ENCODE results near the gene DNMBP.
"Not testable (repeated sequence)": the region's sequence is repeated elsewhere in the genome, so short reads cannot be mapped to it uniquely, and the experiment has no call there.

Gene DNMBP

GRCh38 chr10:99920901-99921300 is 88.8 kb downstream of the DNMBP start:
- in situ Hi-C loops (cut with MboI; ENCODE audit: low sequenced_read_pairs): no loop called here

GRCh38 chr10:99920486-99920885 is 89.3 kb downstream of the DNMBP start:
- in situ Hi-C loops (cut with MboI; ENCODE audit: low sequenced_read_pairs): no loop called here

- in situ Hi-C loops (cut with MboI; ENCODE audit: low sequenced_read_pairs): no loop called here
Observed at GRCh38 chr10:99917963-99918825, 91.6 kb downstream of the DNMBP start.

DNA sequence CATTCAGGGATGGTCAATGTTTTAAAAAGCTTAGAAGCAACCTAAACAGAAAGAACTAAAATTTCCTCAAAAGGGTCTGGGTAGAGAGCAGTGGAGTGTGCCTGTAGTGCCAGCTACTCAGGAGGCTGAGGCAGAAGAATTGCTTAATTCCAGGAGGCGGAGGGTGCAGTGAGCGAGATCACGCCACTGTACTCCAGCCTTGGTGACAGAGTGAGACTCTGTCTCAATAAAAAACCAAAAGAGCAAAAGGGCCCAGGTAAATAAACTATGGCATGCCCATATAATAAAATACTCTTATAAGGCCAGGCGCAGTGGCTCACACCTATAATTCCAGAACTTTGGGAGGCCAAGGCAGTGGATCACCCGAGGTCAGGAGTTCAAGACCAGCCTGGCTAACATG is 93.0 kb downstream of the DNMBP start:
- in situ Hi-C loops (cut with MboI; ENCODE audit: low sequenced_read_pairs): no loop called here

- in situ Hi-C loops (cut with MboI; ENCODE audit: low sequenced_read_pairs): no loop called here
Observed at GRCh38 chr10:99915414-99915813, 94.3 kb downstream of the DNMBP start.

DNA sequence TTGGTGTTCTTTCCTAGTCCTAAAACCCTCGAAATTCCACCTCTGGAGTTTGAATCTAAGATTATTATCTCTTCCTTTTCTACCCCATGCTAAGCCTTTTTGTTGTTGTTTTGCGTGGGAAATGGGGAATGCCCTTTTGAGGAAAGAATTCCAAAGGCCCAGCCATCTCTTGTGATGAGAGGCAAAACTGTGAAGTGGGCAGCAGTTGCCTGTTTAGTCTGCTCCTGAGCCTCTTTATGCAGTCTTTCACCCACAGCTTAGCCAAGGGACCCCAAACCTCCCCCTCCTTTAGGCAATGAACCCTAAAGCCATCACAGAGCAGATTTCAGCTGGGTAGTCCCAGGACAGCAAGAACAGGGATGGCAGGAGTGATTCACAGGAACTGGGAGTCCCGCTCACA is 95.5 kb downstream of the DNMBP start:
- in situ Hi-C loops (cut with MboI; ENCODE audit: low sequenced_read_pairs): no loop called here

GRCh38 chr10:99913831-99914235 is 95.9 kb downstream of the DNMBP start:
- in situ Hi-C loops (cut with MboI; ENCODE audit: low sequenced_read_pairs): no loop called here

DNA sequence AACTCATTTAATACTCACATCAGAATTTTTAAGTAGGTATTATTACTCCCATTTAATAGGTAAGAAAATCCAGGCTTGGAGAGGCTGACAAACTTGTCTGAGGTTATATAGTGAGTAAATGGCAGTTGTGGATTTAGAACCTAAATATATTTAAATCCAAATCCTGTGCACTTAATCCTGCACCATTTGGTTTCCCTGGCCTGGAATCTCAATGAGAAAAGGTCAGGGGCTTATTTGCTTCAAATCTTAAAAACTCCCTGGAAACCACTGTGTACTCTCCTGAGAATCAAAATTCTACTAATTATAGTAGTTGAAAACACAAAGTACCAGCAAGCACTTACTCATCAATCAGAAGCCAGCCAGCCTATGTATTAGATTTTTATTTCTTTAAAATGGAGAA is 97.7 kb downstream of the DNMBP start:
- in situ Hi-C loops (cut with MboI; ENCODE audit: low sequenced_read_pairs): no loop called here

DNA sequence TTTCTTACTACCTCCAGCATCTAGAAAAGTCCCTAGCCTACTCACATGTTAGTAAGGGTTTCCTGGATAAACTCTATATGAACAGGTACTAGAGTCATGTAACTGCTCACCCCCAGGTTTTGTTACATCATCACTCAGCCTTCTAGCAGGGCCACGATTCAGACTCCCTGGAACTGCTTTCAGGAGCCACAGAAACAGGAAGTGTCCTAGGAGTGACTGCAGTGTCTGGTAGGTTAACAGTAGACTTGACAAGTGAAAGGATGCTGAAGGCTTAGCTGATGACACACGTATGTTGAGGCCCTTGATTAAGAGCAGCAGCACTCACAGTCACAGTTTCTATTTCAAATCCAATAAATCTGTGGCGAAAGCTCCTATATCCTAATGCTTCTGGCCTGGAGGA is 101.2 kb downstream of the DNMBP start:
- in situ Hi-C loops (cut with MboI; ENCODE audit: low sequenced_read_pairs): no loop called here

- in situ Hi-C loops (cut with MboI; ENCODE audit: low sequenced_read_pairs): no loop called here
Observed at GRCh38 chr10:99906470-99906869, 103.3 kb downstream of the DNMBP start.

DNA sequence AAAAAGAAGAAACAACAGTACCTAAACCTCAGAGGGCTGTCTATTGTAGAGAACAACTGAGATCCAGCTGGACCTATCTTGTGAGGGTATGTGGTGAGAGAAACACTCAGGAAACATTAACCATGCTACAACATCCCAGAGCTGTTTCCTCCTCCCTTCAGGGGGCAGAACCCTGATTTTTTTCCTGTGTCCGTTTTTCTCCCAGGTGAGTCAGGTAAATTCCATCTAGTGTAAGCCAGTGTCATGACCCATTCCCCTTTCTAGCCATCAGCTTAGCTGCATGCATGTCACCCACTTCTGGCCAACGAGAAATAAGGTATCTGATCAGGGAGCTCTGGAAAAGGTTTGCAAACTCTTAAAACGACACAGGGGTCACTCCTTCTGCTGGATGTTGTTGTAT is 103.8 kb downstream of the DNMBP start:
- in situ Hi-C loops (cut with MboI; ENCODE audit: low sequenced_read_pairs): no loop called here

DNA sequence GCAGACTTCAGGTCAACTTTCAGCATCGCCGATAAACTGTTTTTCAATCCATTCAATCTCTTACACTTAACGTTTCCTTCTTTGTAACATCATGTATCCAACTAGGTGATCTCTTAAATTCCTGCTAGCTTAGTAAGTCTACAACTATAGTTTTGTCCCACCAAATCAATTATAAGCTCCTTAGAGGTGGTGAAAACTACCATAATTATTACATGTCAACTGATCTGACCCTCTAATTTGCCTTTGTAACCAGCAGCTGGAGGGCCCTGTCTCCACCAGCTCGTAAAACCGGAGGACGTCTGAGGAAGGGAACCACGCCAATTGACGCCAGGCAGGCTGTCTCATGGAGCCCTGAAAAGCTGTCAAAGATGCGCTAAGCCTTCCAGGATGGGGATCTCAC is 113.9 kb downstream of the DNMBP start:
- in situ Hi-C loops (cut with MboI; ENCODE audit: low sequenced_read_pairs): no loop called here

GRCh38 chr10:99895066-99895465 is 114.7 kb downstream of the DNMBP start:
- in situ Hi-C loops (cut with MboI; ENCODE audit: low sequenced_read_pairs): not testable (repeated sequence)

DNA sequence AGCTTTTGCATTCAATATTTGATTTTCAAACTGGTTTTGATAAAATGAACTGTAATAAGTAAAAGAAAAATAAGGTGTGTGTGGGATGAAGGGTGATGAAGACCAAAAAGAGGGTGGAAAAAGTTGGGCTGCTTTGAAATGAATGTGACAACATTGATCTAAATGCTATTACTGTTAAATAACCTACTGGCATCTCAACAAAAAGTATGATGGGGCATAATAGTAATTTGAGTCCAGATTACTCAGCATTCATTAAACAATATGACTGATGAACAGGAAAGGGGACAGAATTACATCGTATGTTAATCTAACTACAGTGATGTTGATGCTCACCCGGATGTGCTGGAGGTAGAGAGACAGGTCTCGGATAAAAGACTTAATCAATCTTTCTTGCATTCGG is 115.1 kb downstream of the DNMBP start:
- in situ Hi-C loops (cut with MboI; ENCODE audit: low sequenced_read_pairs): no loop called here

- in situ Hi-C loops (cut with MboI; ENCODE audit: low sequenced_read_pairs): no loop called here
Observed at GRCh38 chr10:99888622-99889021, 121.1 kb downstream of the DNMBP start.

- in situ Hi-C loops (cut with MboI; ENCODE audit: low sequenced_read_pairs): no loop called here
Observed at GRCh38 chr10:99883523-99883922, 126.2 kb downstream of the DNMBP start.

- in situ Hi-C loops (cut with MboI; ENCODE audit: low sequenced_read_pairs): no loop called here
Observed at GRCh38 chr10:99881371-99881770, 128.4 kb downstream of the DNMBP start.

DNA sequence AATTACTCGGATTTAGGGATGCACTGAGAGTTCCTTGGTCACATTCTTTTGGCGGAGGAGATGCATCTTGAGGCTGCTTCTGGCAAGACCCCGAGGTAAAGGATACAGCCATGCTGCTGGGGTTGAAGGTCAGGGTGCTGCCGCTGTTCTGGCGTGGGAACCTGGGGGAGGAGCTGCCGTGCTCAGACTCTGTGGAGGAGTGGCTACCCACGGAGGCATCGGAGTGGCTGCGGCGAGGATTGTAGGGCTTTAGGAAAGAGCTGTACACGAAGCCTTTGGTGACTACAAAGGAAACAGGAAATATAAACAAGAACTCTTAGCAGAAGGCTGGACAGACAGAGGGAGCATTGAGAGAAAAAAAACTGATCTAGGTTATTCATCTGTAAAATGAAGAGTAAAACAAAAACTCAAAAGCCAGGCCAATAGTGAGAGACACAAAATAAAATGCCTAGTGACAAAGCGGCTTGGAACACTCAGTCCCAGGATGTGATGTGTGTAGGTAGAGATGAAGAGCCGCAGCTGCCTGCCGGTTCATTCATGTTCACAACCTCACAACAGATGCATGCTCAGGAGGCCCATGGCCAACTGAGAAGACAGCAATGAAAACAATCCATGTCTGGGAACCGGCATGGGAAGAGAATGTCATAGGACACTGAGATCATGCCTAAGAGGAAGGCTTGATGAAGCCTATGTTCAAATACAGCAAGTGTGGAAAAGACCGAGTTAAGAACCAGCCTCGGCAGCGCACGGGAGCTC is 129.5 kb downstream of the DNMBP start:
- in situ Hi-C loops (cut with MboI; ENCODE audit: low sequenced_read_pairs): no loop called here

- in situ Hi-C loops (cut with MboI; ENCODE audit: low sequenced_read_pairs): no loop called here
Observed at GRCh38 chr10:99875473-99875872, 134.3 kb downstream of the DNMBP start.

DNA sequence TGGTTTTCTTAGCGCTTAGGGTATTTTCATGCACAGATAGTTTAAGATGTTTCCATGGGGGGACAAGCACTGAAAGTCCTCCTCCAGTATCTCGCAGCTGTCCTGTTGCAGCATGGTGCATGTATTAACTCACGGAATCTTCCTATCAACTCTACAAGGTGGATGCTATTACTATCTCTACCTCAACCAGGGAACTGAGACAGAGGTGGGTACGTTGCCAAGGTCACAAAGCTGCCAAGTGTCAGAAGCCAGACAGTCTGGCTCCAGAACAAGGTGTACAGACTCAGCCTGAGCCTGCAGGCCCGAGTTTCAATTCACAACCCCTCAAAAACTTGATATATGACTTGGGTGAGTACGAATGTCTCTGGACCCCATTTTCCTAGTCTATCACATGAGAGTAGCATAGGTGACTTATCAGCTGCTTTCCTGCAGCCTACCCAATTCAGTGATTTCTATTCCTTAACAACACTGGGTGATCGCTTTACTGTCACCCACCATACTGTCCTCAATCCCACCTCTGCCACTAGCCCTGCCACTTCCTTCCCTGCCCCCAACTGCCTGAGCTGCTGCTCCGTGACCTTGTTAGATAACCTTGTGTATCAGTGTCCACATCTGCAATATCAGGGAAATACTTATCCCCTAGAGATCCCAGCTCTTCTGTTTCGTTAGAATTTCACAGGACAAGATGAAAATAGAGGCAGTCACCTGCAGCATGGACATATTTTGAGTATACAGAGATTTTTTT is 135.2 kb downstream of the DNMBP start:
- in situ Hi-C loops (cut with MboI; ENCODE audit: low sequenced_read_pairs): no loop called here

DNA sequence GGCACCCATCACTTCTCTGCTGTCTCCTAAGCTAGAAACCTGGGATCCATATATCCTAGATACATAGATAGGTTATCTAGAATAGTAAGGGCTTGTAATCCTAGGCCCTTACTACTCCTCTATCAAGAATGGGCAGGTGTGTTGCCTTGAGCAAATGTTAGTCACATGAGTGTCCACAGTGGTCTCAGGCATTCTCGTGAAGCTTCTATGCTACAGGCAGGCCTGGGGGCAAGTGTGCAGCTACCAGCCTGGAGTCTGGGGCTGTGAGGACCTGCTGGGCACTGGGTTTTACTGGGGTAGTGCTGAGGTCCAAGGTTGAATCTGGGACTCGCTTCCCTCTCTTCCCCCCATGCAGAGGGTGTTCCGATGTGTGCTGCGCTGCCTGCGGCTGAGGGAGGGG is 135.9 kb downstream of the DNMBP start:
- in situ Hi-C loops (cut with MboI; ENCODE audit: low sequenced_read_pairs): no loop called here
